SK-N-SH treated with all-trans-retinoic acid at 6 μM for 48 hours (cell line): Measurements from ENCODE around the gene SCLT1.

ENCODE experiments used
- ATAC-seq: fragments of 200-7000 bp; cut with Tn5 transposase; 3 replicates; pipeline ENCODE4 v1.9.1; 2020; ENCODE audit warnings: mild to moderate bottlenecking, moderate library complexity
- ARNTL ChIP-seq: fragments of 450-650 bp; formaldehyde crosslinking; IDR thresholded peaks from 2 replicates; pipeline ENCODE4 v1.5.0; 2020; ENCODE audit warnings: low read depth, mild to moderate bottlenecking, moderate library complexity, borderline replicate concordance
- BACH2 ChIP-seq: fragments of 250-450 bp; sonication (Bioruptor Pico); IDR thresholded peaks from 2 replicates; pipeline ENCODE4 v1.9.0; 2021; ENCODE audit warnings: mild to moderate bottlenecking, borderline replicate concordance
- CSDC2 ChIP-seq: fragments of 250-450 bp; sonication (Bioruptor Pico); IDR thresholded peaks from 2 replicates; pipeline ENCODE4 v1.5.0; 2020; ENCODE audit warnings: mild to moderate bottlenecking, moderate library complexity
- GLIS3 ChIP-seq: fragments of 250-450 bp; sonication (Bioruptor Pico); IDR thresholded peaks from 2 replicates; pipeline ENCODE4 v1.5.0; 2020; ENCODE audit warnings: mild to moderate bottlenecking, moderate library complexity
- ISL1 ChIP-seq: fragments of 250-450 bp; sonication (Bioruptor Pico); IDR thresholded peaks from 2 replicates; pipeline ENCODE4 v2.1.2; 2022; ENCODE audit warnings: mild to moderate bottlenecking, moderate library complexity
- OSR1 ChIP-seq: fragments of 250-450 bp; sonication (Bioruptor Pico); IDR thresholded peaks from 2 replicates; pipeline ENCODE4 v1.8.0; 2022; ENCODE audit warnings: moderate library complexity, mild to moderate bottlenecking, inconsistent platforms
- PPARA ChIP-seq: fragments of 250-450 bp; sonication (Bioruptor Pico); IDR thresholded peaks from 2 replicates; pipeline ENCODE4 v1.5.0; 2020; ENCODE audit warnings: mild to moderate bottlenecking, borderline replicate concordance
- RARB ChIP-seq: fragments of 250-450 bp; sonication (Bioruptor Pico); IDR thresholded peaks from 2 replicates; pipeline ENCODE4 v1.8.0; 2021; ENCODE audit warnings: mild to moderate bottlenecking, moderate library complexity
- SNAI2 ChIP-seq: fragments of 250-450 bp; sonication (Bioruptor Pico); IDR thresholded peaks from 2 replicates; pipeline ENCODE4 v1.5.0; 2020; ENCODE audit warnings: mild to moderate bottlenecking, moderate library complexity
- TCF4 ChIP-seq: fragments of 250-450 bp; sonication (Bioruptor Pico); IDR thresholded peaks from 2 replicates; pipeline ENCODE4 v1.8.0; 2021; ENCODE audit warnings: mild to moderate bottlenecking, moderate library complexity, borderline replicate concordance
- TOX ChIP-seq: fragments of 250-450 bp; sonication (Bioruptor Pico); IDR thresholded peaks from 2 replicates; pipeline ENCODE4 v1.8.0; 2021; ENCODE audit warnings: mild to moderate bottlenecking, moderate library complexity, borderline replicate concordance
- ZC3H10 ChIP-seq: fragments of 250-450 bp; sonication (Bioruptor Pico); IDR thresholded peaks from 2 replicates; pipeline ENCODE4 v1.5.1; 2021; ENCODE audit warnings: mild to moderate bottlenecking, moderate library complexity
- ZFP3 ChIP-seq: fragments of 250-450 bp; sonication (Bioruptor Pico); IDR thresholded peaks from 2 replicates; pipeline ENCODE4 v1.5.0; 2020; ENCODE audit warnings: mild to moderate bottlenecking, moderate library complexity
- ZFP30 ChIP-seq: fragments of 450-650 bp; formaldehyde crosslinking; IDR thresholded peaks from 2 replicates; pipeline ENCODE4 v1.5.0; 2022; ENCODE audit warnings: mild to moderate bottlenecking, moderate library complexity
- ZNF565 ChIP-seq: fragments of 450-650 bp; formaldehyde crosslinking; conservative IDR thresholded peaks from 2 replicates; pipeline ENCODE4 v1.5.0; 2020; ENCODE audit warnings: low read depth, mild to moderate bottlenecking, moderate library complexity
- ZNF70 ChIP-seq: fragments of 450-650 bp; formaldehyde crosslinking; IDR thresholded peaks from 2 replicates; pipeline ENCODE4 v1.5.0; 2020; ENCODE audit warnings: mild to moderate bottlenecking, moderate library complexity
- ZNF8 ChIP-seq: fragments of 450-650 bp; formaldehyde crosslinking; IDR thresholded peaks from 2 replicates; pipeline ENCODE4 v1.5.0; 2020; ENCODE audit warnings: mild to moderate bottlenecking, moderate library complexity
- TF ChIP-seq, protein P1 (sequence below): fragments of 250-450 bp; sonication (Bioruptor Pico); IDR thresholded peaks from 2 replicates; pipeline ENCODE4 v1.5.1; 2021; ENCODE audit warnings: mild to moderate bottlenecking, moderate library complexity
- TF ChIP-seq, protein P2 (sequence below): fragments of 250-450 bp; sonication (Bioruptor Pico); IDR thresholded peaks from 2 replicates; pipeline ENCODE4 v1.8.0; 2021; ENCODE audit warnings: low read depth, mild to moderate bottlenecking, moderate library complexity, borderline replicate concordance
- TF ChIP-seq, protein P3 (sequence below): fragments of 250-450 bp; sonication (Bioruptor Pico); IDR thresholded peaks from 2 replicates; pipeline ENCODE4 v1.5.0; 2020; ENCODE audit warnings: mild to moderate bottlenecking, moderate library complexity
- TF ChIP-seq, protein P4 (sequence below): fragments of 250-450 bp; sonication (Bioruptor Pico); IDR thresholded peaks from 2 replicates; pipeline ENCODE4 v1.8.0; 2020; ENCODE audit warnings: mild to moderate bottlenecking, moderate library complexity, borderline replicate concordance

SCLT1 gene

DNA sequence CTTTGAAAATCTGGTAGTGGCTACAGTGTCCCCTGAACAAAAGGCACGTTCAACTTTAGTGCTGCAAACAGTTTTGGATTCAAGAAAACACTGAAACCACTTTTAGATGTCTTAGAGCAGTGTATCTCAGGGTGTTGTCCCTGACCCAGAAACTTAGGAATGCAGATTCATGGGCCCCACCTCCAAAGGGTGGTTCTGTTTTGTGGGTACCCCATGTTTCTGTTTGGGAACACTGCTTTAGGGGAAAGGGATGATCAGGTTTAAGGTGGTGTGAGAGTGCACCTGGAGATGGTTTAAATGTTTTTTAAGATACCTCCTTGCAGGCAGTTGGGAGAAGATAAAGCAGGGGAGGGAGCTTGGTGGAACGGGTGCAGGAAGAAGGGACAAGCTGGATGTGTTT, 228.2 kb downstream of the SCLT1 start:
- ATAC-seq: no peak

DNA sequence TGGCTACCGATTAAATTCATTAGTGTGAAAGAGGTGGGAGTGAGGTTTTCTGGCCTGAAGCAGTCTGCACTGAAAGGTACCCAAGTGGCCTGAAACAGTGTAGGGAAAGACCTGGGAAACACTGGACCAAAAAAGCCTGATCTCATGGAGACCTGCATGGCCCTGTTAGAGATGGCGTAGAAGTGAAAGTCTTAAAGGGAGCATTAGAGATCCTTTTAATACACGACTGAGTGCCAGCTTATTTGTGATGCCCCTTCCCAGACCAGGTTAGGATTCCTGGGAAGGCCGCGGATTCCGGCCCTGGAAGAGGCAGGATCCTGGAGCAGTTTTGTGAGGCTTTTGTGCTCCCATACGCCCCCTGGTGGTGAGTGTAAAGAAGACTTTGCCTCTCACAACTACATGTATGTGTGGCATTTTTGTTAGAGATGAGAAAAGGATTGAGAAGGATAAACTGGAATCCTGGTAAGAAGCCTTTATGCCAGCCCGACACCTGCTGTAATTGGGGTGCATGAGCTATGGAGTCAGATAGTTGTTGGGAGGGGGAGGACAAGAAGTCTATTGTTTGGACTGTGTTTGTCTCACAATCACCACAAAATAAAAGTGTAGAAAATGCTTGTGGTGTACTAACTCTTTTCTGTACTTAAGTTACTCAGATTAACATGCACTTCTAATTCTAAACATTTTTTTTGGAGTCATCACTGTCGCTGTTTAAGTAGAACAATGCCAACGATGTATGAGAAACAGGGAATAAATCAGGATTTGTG, 229.8 kb downstream of the SCLT1 start:
- no peak for TF ChIP-seq ZFP3 (CRISPR knock-in tag)
- TF ChIP-seq ZNF8: no peak
- TF ChIP-seq RARB (CRISPR knock-in tag): no peak
- no peak for TF ChIP-seq ZFP30
- TF ChIP-seq TOX (CRISPR knock-in tag): no peak
- no peak for TF ChIP-seq ZNF70
- no peak for TF ChIP-seq PPARA (CRISPR knock-in tag)
- TF ChIP-seq CSDC2 (CRISPR knock-in tag): no peak
- no peak for TF ChIP-seq ISL1
- peak; percentile 90 for ATAC-seq

More for the DNA sequence above, 228.2 kb downstream of the SCLT1 start:
- TF ChIP-seq ZNF70 (no peak), BACH2 (CRISPR knock-in tag) (no peak), CSDC2 (CRISPR knock-in tag) (no peak)
- TF ChIP-seq, protein P1, sequence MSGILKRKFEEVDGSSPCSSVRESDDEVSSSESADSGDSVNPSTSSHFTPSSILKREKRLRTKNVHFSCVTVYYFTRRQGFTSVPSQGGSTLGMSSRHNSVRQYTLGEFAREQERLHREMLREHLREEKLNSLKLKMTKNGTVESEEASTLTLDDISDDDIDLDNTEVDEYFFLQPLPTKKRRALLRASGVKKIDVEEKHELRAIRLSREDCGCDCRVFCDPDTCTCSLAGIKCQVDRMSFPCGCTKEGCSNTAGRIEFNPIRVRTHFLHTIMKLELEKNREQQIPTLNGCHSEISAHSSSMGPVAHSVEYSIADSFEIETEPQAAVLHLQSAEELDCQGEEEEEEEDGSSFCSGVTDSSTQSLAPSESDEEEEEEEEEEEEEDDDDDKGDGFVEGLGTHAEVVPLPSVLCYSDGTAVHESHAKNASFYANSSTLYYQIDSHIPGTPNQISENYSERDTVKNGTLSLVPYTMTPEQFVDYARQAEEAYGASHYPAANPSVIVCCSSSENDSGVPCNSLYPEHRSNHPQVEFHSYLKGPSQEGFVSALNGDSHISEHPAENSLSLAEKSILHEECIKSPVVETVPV: no peak
- TF ChIP-seq, all 23 proteins: peak for 0

DNA sequence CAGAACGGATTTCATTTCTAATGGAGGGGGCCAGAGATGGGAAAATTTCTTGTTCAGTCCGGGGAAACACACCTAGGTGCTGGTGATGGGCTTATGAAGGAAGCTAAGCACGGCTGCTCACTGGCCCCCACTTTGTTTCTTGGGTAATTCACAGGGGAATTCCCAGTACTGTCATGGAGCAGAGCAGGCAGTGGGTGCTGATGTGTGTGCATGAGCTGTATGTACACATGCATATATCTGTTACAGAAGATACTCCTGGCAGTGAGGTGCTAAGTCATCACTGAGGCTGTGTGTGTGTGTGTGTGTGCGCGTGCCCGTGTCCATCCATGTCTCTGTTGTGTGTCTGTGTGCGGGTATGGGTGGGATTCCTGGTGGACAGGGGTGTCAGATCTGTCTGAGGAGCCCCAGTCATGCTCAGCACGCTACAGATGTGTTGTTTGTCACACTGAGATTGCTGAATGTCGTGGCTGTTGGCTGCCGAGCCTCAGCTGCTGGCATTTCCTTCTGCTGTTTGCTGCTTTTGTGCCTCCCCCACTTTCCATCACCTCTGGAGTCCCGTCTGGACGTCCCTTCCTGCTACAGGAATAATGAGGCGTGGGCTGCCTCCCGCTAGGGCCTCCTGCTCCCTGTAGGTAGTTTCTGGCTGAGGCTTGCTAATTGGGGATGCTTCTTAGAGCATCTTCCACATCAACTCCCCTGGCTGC, 230.6 kb downstream of the SCLT1 start:
- ATAC-seq: peak; percentile 14; the same call in 2 of the 3 replicates

DNA sequence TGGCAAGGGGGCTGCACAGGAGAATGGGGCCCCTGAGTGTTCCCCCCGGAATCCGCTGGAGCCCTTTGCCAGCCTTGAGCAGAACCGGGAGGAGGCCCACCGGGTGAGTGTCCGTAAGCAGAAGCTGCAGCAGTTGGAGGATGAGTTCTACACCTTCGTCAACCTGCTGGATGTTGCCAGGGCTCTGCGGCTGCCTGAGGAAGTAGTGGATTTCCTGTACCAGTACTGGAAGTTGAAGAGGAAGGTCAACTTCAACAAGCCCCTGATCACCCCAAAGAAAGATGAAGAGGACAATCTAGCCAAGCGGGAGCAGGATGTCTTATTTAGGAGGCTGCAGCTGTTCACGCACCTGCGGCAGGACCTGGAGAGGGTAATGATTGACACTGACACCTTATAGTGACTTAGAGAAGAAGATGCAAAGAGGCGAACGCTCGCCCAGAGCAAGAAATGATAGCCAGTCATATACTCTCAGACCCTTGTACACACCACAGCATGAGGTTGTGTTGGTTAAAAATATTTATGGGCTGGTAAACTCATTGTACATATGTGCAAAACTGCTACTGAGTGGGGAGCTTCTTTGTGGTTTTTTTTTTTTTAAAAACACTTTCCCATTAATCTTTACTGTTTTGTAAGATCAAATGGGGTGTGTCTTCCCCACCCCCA, 231.4 kb downstream of the SCLT1 start:
- ATAC-seq: no peak
- no peak for TF ChIP-seq OSR1 (CRISPR knock-in tag)
- TF ChIP-seq, protein P2, sequence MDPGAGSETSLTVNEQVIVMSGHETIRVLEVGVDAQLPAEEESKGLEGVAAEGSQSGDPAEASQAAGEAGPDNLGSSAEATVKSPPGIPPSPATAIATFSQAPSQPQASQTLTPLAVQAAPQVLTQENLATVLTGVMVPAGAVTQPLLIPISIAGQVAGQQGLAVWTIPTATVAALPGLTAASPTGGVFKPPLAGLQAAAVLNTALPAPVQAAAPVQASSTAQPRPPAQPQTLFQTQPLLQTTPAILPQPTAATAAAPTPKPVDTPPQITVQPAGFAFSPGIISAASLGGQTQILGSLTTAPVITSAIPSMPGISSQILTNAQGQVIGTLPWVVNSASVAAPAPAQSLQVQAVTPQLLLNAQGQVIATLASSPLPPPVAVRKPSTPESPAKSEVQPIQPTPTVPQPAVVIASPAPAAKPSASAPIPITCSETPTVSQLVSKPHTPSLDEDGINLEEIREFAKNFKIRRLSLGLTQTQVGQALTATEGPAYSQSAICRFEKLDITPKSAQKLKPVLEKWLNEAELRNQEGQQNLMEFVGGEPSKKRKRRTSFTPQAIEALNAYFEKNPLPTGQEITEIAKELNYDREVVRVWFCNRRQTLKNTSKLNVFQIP (CRISPR knock-in tag): no peak
- TF ChIP-seq, protein P3, sequence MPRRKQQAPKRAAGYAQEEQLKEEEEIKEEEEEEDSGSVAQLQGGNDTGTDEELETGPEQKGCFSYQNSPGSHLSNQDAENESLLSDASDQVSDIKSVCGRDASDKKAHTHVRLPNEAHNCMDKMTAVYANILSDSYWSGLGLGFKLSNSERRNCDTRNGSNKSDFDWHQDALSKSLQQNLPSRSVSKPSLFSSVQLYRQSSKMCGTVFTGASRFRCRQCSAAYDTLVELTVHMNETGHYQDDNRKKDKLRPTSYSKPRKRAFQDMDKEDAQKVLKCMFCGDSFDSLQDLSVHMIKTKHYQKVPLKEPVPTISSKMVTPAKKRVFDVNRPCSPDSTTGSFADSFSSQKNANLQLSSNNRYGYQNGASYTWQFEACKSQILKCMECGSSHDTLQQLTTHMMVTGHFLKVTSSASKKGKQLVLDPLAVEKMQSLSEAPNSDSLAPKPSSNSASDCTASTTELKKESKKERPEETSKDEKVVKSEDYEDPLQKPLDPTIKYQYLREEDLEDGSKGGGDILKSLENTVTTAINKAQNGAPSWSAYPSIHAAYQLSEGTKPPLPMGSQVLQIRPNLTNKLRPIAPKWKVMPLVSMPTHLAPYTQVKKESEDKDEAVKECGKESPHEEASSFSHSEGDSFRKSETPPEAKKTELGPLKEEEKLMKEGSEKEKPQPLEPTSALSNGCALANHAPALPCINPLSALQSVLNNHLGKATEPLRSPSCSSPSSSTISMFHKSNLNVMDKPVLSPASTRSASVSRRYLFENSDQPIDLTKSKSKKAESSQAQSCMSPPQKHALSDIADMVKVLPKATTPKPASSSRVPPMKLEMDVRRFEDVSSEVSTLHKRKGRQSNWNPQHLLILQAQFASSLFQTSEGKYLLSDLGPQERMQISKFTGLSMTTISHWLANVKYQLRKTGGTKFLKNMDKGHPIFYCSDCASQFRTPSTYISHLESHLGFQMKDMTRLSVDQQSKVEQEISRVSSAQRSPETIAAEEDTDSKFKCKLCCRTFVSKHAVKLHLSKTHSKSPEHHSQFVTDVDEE: no peak
- no peak for TF ChIP-seq ISL1
- no peak for TF ChIP-seq GLIS3 (CRISPR knock-in tag)
- TF ChIP-seq ZC3H10 (CRISPR knock-in tag): no peak
- no peak for TF ChIP-seq ARNTL (CRISPR knock-in tag)
- TF ChIP-seq CSDC2 (CRISPR knock-in tag): no peak
- no peak for TF ChIP-seq BACH2 (CRISPR knock-in tag)
- TF ChIP-seq ZNF565: no peak
- TF ChIP-seq SNAI2 (CRISPR knock-in tag): no peak
- no peak for TF ChIP-seq TCF4 (CRISPR knock-in tag)

More for the DNA sequence above, 230.6 kb downstream of the SCLT1 start:
- no peak for TF ChIP-seq BACH2 (CRISPR knock-in tag)
- TF ChIP-seq, protein P1: no peak
- TF ChIP-seq, protein P4, sequence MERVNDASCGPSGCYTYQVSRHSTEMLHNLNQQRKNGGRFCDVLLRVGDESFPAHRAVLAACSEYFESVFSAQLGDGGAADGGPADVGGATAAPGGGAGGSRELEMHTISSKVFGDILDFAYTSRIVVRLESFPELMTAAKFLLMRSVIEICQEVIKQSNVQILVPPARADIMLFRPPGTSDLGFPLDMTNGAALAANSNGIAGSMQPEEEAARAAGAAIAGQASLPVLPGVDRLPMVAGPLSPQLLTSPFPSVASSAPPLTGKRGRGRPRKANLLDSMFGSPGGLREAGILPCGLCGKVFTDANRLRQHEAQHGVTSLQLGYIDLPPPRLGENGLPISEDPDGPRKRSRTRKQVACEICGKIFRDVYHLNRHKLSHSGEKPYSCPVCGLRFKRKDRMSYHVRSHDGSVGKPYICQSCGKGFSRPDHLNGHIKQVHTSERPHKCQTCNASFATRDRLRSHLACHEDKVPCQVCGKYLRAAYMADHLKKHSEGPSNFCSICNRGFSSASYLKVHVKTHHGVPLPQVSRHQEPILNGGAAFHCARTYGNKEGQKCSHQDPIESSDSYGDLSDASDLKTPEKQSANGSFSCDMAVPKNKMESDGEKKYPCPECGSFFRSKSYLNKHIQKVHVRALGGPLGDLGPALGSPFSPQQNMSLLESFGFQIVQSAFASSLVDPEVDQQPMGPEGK: no peak
- no peak for TF ChIP-seq TOX (CRISPR knock-in tag)
- no peak for TF ChIP-seq RARB (CRISPR knock-in tag)
